ENCODE measurements around the gene TMPRSS11D. TPM values are rescaled to one million over a fixed set of nuclear protein-coding genes. Genes with fewer than 3 reads are reported as not detected.

The TMPRSS11D gene, protein sequence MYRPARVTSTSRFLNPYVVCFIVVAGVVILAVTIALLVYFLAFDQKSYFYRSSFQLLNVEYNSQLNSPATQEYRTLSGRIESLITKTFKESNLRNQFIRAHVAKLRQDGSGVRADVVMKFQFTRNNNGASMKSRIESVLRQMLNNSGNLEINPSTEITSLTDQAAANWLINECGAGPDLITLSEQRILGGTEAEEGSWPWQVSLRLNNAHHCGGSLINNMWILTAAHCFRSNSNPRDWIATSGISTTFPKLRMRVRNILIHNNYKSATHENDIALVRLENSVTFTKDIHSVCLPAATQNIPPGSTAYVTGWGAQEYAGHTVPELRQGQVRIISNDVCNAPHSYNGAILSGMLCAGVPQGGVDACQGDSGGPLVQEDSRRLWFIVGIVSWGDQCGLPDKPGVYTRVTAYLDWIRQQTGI
- not detected in 2 replicates for total RNA-seq

GRCh38 chr4:67883902-67884301, at the start of gene TMPRSS11D:
TMPRSS11D (minus strand) TSS chr4:67884002; CDS start chr4:67883933, 69 bp downstream.

Other genes starting within 250 kb of the TMPRSS11D start
- gene UBA6, start 182.8 kb downstream of the TMPRSS11D start, total RNA-seq: 108 and 149 TPM in 2 replicates
- gene GNRHR, start 129.6 kb downstream of the TMPRSS11D start, total RNA-seq: not detected in 2 replicates
- gene TMPRSS11A, start 79.5 kb upstream of the TMPRSS11D start, total RNA-seq: not detected in 2 replicates
- gene TMPRSS11F, start 245.9 kb upstream of the TMPRSS11D start, total RNA-seq: not detected in 2 replicates